HG03571 (cell line): Measurements from ENCODE around the gene GAGE12E.
"Not testable (repeated sequence)": the region's sequence is repeated elsewhere in the genome, so short reads cannot be mapped to it uniquely, and the experiment has no call there.

Experiments used
- ATAC-seq: cut with Tn5 transposase; IDR thresholded peaks from one replicate; pipeline ENCODE4 v1.9.1; 2021; ENCODE audit not compliant: unreplicated experiment

GAGE12E gene

GRCh38 chrX:49550989-49551388 lies at the start of gene GAGE12E:
Gene GAGE12E (plus strand): TSS chrX:49551289. CDS start chrX:49552444, 1,155 bp downstream.
- not testable (repeated sequence) for ATAC-seq

GRCh38 chrX:49531877-49532276 lies 19.2 kb upstream of the GAGE12E start, which contains the start of gene GAGE12C:
Gene GAGE12C (plus strand): TSS chrX:49532177. CDS start chrX:49533332, 1,155 bp downstream.
- ATAC-seq: not testable (repeated sequence)

- ATAC-seq: not testable (repeated sequence)
Measured at GRCh38 chrX:49541433-49541832, 9.7 kb upstream of the GAGE12E start, which contains the start of gene GAGE12D. Gene GAGE12D (plus strand): TSS chrX:49541733. CDS start chrX:49542888, 1,155 bp downstream.

GRCh38 chrX:49560542-49560941 lies 9.5 kb downstream of the GAGE12E start, which contains the start of gene GAGE12F:
Gene GAGE12F (plus strand): TSS chrX:49560842. CDS start chrX:49561997, 1,155 bp downstream.
- not testable (repeated sequence) for ATAC-seq

- ATAC-seq: not testable (repeated sequence)
Measured at GRCh38 chrX:49568728-49569127, 17.6 kb downstream of the GAGE12E start.

- not testable (repeated sequence) for ATAC-seq
Measured at GRCh38 chrX:49569152-49569551, 18.1 kb downstream of the GAGE12E start.

- not testable (repeated sequence) for ATAC-seq
Measured at GRCh38 chrX:49570100-49570499, 19.0 kb downstream of the GAGE12E start, which contains the start of gene GAGE12G. Gene GAGE12G (plus strand): TSS chrX:49570400. CDS start chrX:49571555, 1,155 bp downstream.

GRCh38 chrX:49579649-49580048 lies 28.6 kb downstream of the GAGE12E start, which contains the start of gene GAGE12H:
Gene GAGE12H (plus strand): TSS chrX:49579949. CDS start chrX:49581104, 1,155 bp downstream.
- ATAC-seq: not testable (repeated sequence)

- not testable (repeated sequence) for ATAC-seq
Measured at GRCh38 chrX:49589196-49589595, 38.1 kb downstream of the GAGE12E start, which contains the start of gene GAGE2A. Gene GAGE2A (plus strand): TSS chrX:49589496. CDS start chrX:49590651, 1,155 bp downstream.

GRCh38 chrX:49589769-49590478 lies 38.8 kb downstream of the GAGE12E start:
- not testable (repeated sequence) for ATAC-seq

GRCh38 chrX:49590488-49590887 lies 39.4 kb downstream of the GAGE12E start:
- ATAC-seq: not testable (repeated sequence)

GRCh38 chrX:49598720-49599119 lies 47.6 kb downstream of the GAGE12E start, which contains the start of gene GAGE1:
Gene GAGE1 (plus strand): TSS chrX:49599020. CDS start chrX:49600175, 1,155 bp downstream.
- ATAC-seq: not testable (repeated sequence)
